Measurements from ENCODE around the gene FGFRL1. TPM values are rescaled to one million over a fixed set of nuclear protein-coding genes. Genes with fewer than 3 reads are reported as not detected.

FGFRL1 gene
- total RNA-seq, 4 donors from 2014 or later = 18.1 to 39.6 (median 26.4) TPM

DNA sequence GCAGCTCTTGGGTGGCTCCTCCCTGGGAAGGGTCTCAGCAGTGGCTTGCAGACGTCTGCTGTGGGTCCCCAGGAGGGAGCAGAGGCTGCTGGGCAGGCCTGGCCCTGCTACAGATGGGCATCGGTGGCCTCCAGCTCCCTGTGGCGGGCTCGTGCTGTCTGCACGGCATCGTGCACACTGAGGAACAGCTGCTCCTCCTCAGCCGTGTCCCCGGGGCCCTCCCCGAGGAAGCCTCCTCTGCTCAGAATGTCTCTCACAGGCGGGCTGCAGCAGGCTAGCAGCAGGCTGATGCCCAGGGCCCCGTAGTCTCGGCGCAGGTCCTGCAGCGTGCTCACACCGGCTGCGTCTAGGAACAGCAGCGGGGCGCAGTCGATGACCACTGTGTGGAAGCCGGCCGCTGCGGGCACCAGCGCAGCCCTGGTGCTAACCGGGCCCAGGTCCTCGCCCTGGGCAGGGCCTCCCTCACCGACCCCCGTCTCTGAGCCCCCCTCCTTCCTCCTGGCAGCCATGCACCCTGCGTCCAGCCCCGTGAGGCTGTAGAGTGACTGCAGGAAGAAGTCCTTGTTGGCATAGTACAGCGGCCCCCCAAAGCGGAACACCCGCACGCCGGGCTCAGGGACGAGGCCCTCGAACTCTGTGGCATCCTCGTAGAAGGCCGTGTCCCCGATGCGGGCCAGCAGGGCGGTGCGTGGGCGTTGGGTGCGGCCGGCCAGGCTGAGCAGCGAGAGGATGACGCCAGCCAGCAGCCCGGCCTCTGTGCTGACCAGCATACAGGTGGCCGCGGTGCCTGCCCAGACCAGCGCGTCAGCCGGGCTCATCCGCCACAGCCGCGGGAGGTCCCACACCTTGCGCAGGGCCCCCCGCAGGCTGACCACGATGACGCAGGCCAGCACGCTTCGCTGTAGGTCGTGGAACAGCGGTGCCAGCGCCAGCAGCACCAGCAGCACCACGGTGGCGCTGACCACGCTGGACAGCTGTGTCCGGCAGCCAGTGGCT lies 22.4 kb upstream of the FGFRL1 start:
- H3K4me3 ChIP-seq = no peak overlapping the region
- no peaks in the 10 kb centered on the region for H3K9me3 ChIP-seq
- peaks cover 0 to 45% (median 0%) of the 10 kb centered on the region in 3 donors for H3K36me3 ChIP-seq
- TF ChIP-seq, protein P1, sequence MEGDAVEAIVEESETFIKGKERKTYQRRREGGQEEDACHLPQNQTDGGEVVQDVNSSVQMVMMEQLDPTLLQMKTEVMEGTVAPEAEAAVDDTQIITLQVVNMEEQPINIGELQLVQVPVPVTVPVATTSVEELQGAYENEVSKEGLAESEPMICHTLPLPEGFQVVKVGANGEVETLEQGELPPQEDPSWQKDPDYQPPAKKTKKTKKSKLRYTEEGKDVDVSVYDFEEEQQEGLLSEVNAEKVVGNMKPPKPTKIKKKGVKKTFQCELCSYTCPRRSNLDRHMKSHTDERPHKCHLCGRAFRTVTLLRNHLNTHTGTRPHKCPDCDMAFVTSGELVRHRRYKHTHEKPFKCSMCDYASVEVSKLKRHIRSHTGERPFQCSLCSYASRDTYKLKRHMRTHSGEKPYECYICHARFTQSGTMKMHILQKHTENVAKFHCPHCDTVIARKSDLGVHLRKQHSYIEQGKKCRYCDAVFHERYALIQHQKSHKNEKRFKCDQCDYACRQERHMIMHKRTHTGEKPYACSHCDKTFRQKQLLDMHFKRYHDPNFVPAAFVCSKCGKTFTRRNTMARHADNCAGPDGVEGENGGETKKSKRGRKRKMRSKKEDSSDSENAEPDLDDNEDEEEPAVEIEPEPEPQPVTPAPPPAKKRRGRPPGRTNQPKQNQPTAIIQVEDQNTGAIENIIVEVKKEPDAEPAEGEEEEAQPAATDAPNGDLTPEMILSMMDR (IDR thresholded peaks at IDR 0.05) = no peak
- no peak for TF ChIP-seq POLR2A (IDR thresholded peaks at IDR 0.05)
- TF ChIP-seq EP300 (IDR thresholded peaks at IDR 0.05) = no peak
- no peak overlapping the region for H3K27ac ChIP-seq
- no peaks in the 10 kb centered on the region for H3K27me3 ChIP-seq
- WGBS, 2 donors = 84 to 96% methylated on average over 20 to 21 of the region's 69 CpGs
- no peak for DNase-seq (ENCODE audit: low spot score in 2 of 2)
- peaks cover 0 to 44% (median 15%) of the 10 kb centered on the region in 4 donors for H3K4me1 ChIP-seq

DNA sequence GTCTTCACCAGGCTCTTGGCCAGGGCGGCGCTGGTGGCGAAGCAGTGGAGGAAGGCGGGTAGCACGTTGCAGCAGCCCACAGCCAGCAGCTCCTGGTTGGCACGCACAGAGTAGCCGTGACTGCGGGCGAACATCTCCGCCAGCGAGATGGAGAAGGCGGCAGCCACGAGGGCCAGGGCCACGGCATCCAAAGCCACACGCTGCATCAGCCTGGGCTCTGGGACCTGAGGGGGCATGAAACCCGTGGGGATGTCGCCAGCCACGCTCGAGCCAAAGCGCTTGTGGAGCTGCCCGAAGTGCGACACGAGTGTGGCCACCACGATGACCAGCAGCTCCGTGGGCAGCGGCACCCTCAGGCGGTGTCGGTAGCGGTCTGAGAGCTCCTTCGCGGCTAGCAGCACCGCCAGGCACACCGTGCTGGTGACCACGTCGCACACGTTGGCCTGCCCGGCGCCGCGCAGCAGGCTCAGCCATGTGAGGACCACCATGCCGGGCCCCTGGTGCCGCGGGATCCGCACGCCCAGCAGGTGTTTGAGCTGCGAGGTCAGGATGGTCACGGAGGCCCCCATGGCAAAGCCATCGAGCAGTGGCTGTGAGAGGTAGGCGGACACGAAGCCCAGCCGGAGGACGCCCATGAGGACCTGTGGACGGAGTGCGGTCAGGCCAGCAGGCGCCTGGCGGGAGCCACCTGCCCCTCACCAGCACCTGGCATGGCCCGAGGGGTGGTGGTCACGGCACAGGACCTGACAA lies 21.5 kb upstream of the FGFRL1 start:
- Histone ChIP-seq H3K9me3 (no peaks in the 10 kb centered on the region), H3K27me3 (no peaks in the 10 kb centered on the region), H3K4me3 (no peak overlapping the region), H3K4me1 (peaks cover 0 to 41% (median 15%) of the 10 kb centered on the region in 4 donors), H3K36me3 (peaks cover 0 to 45% (median 0%) of the 10 kb centered on the region in 3 donors), H3K27ac (no peak overlapping the region)
- TF ChIP-seq, protein P1 (IDR thresholded peaks at IDR 0.05) = no peak
- TF ChIP-seq POLR2A (IDR thresholded peaks at IDR 0.05) (no peak), EP300 (IDR thresholded peaks at IDR 0.05) (no peak)
- no peak for DNase-seq (ENCODE audit: low spot score in 2 of 2)
- WGBS, 2 donors = 94 to 95% methylated on average over 24 to 55 of the region's 58 CpGs

DNA sequence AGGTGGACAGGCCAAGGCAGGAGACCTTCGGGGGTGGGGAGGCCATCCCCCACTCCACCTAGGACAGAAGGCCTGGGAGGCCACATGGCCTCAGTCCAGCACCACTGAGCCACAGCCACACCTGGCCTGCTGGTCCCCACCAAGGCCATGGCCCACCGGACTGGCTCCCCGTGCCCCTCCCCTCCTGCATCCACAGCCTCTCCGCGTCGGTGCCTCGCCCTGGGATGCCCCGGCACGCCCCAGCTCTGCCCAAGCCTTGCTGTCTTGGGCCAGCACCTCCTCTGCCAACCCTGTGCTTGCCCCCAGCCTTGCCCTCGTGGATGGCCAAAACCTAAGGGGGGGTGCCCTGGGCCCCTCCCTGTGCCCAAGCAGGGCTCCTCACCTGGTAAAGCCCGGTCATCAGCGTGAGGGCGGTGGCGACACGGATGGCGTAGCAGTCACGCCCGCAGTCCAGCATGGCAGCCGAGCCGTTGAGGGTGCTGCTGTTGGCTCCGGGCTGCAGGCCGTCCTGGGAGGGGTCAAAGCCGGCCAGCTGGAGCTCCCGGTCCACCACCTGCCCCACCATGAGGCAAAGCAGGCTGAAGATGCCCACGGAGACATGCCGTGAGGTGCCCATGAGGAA lies 20.6 kb upstream of the FGFRL1 start:
- Histone ChIP-seq H3K4me1 (peaks cover 0 to 31% (median 11%) of the 10 kb centered on the region in 4 donors), H3K27ac (no peak overlapping the region), H3K9me3 (no peaks in the 10 kb centered on the region), H3K36me3 (peaks cover 0 to 45% (median 0%) of the 10 kb centered on the region in 3 donors), H3K27me3 (no peaks in the 10 kb centered on the region), H3K4me3 (no peak overlapping the region)
- DNase-seq (ENCODE audit: low spot score in 2 of 2) = no peak
- TF ChIP-seq EP300 (IDR thresholded peaks at IDR 0.05) = no peak
- no peak for TF ChIP-seq POLR2A (IDR thresholded peaks at IDR 0.05)
- TF ChIP-seq, protein P1 (IDR thresholded peaks at IDR 0.05) = no peak
- 88 to 95% methylated on average over 12 to 25 of the region's 26 CpGs for WGBS, 2 donors

DNA sequence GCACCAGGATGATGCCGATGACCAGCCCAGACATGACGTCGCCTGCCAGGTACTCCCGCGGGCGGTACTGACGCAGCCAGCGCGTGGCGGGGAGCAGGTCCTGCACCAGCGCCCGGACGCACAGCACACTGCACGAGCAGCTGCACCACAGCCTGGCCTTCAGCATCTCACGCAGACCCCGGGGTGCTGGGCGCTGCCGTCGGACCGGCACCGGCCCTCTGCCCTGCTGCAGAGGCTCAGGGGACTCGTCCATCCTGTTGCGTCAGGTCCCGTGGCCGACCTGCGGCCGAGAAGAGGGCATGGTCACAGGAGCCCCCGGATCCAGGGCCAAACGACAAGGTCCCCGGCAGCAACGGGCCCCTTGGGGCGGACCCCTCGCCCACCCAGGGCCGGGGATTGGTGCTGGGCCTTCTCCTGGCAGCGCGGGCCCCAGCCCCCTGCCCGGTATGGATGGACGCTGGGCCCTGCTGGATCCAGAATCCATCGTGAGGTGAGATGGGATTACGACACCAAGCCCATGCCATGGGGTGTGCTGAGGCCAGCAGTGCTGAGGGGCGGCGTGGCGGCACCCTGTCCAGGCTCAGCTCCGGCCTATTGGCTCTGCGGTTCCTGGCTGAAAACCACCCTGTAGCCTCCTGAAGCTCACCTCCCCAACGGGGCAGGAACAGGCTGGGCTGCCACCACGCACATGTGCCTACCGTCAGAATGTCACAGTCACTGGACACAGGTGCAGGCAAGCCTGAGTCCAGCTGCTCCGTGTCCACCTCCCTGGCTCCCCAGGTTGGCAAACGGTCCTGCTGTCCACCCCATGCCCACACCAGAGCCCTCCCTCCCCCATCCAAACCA lies 19.8 kb upstream of the FGFRL1 start:
- H3K4me3 ChIP-seq = no peak overlapping the region
- peaks cover 0 to 8% of the 10 kb centered on the region in 2 donors for H3K27me3 ChIP-seq
- TF ChIP-seq POLR2A (IDR thresholded peaks at IDR 0.05) (no peak), EP300 (IDR thresholded peaks at IDR 0.05) (no peak)
- TF ChIP-seq, protein P1 (IDR thresholded peaks at IDR 0.05) = no peak
- peak overlapping the region in 2 of 4 donors; percentile 47 to 53 for H3K27ac ChIP-seq
- DNase-seq (ENCODE audit: low spot score in 2 of 2) = no peak
- H3K9me3 ChIP-seq = no peaks in the 10 kb centered on the region
- H3K4me1 ChIP-seq = peaks cover 0 to 29% (median 9%) of the 10 kb centered on the region in 4 donors
- H3K36me3 ChIP-seq = peaks cover 0 to 45% (median 0%) of the 10 kb centered on the region in 3 donors
- 93 to 94% methylated on average over 37 to 44 of the region's 50 CpGs for WGBS, 2 donors
